Cardiac muscle cell (in vitro differentiated cells and primary cell): ENCODE data around the gene CPHXL. TPM values are rescaled to one million over a fixed set of nuclear protein-coding genes. Genes with fewer than 3 reads are reported as not detected.

Experiments used
- DNase-seq, 2 donors: peaks; one replicate each; pipeline versions ENCODE4 v3.0.0 to v3.0.0-alpha.2; 2010 to 2017; ENCODE audit warnings: low read depth in 1 of 2, low spot score in 1 of 2
- H3K27ac ChIP-seq: fragments of 200-600 bp; sonication (generic); 2 replicates; pipeline ENCODE4 v1.5.1; 2016
- H3K27me3 ChIP-seq: fragments of 200-600 bp; sonication (generic); 2 replicates; pipeline ENCODE4 v1.6.0; 2016; ENCODE audit warnings: control low read depth
- H3K36me3 ChIP-seq: fragments of 200-600 bp; sonication (generic); 2 replicates; pipeline ENCODE4 v1.5.1; 2016; ENCODE audit warnings: control low read depth
- H3K4me1 ChIP-seq: fragments of 200-600 bp; sonication (generic); 2 replicates; pipeline ENCODE4 v1.8.1; 2017; ENCODE audit warnings: low read depth, mild to moderate bottlenecking, mixed run types
- H3K4me3 ChIP-seq: fragments of 200-600 bp; sonication (generic); 2 replicates; pipeline ENCODE4 v1.5.1; 2016; ENCODE audit warnings: mild to moderate bottlenecking
- H3K9me3 ChIP-seq: fragments of 200-600 bp; sonication (generic); 2 replicates; pipeline ENCODE4 v1.5.1; 2017; ENCODE audit warnings: low read depth, mild to moderate bottlenecking, control low read depth
- CTCF ChIP-seq: IDR thresholded peaks from 2 replicates; pipeline ENCODE4 v1.5.1; 2012; ENCODE audit warnings: low read depth, mild to moderate bottlenecking, low read length
- polyA plus RNA-seq: library from polyadenylated mRNA; unstranded; fragments of >200 nt; fragmentation: Nextera tagmentation; extraction: Ambion mirVana; gene quantifications from 2 replicates; pipeline ENCODE4 v1.2.1, GENCODE V29; 2016
- total RNA-seq: library from RNA; depleted of rRNA; stranded (reverse); fragments of >200 nt; gene quantifications from 2 replicates; pipeline ENCODE4 v1.2.3, GENCODE V29; 2016

CPHXL gene
- total and polyA plus RNA-seq, 2 experiments from 2014 or later, result not detected

- no peak for TF ChIP-seq CTCF
- H3K4me1 ChIP-seq, result no peaks in the 10 kb centered on the region
- H3K27me3 ChIP-seq, result no peaks in the 10 kb centered on the region
- no peak overlapping the region for H3K27ac ChIP-seq
- no peak for DNase-seq
- no peaks in the 10 kb centered on the region for H3K9me3 ChIP-seq
- no peaks in the 10 kb centered on the region for H3K36me3 ChIP-seq
- no peak overlapping the region for H3K4me3 ChIP-seq
Measured at GRCh38 chr16:75702242-75702641, 24.0 kb downstream of the CPHXL start.

- DNase-seq, result no peak
- TF ChIP-seq CTCF, result no peak
Measured at GRCh38 chr16:75701361-75701760, 24.9 kb downstream of the CPHXL start, which contains the start of gene DUXB. Gene DUXB (minus strand): TSS chr16:75701461. CDS start chr16:75701418, 43 bp downstream.

GRCh38 chr16:75697571-75697970, 28.7 kb downstream of the CPHXL start:
- Histone ChIP-seq H3K27ac (no peak overlapping the region), H3K9me3 (no peaks in the 10 kb centered on the region), H3K27me3 (no peaks in the 10 kb centered on the region), H3K4me3 (no peak overlapping the region), H3K36me3 (no peaks in the 10 kb centered on the region), H3K4me1 (no peaks in the 10 kb centered on the region)
- TF ChIP-seq CTCF, result no peak
- no peak for DNase-seq

More at GRCh38 chr16:75701361-75701760, 24.9 kb downstream of the CPHXL start, which contains the start of gene DUXB:
- Histone ChIP-seq H3K9me3 (no peaks in the 10 kb centered on the region), H3K27ac (no peak within 1 kb of the TSS), H3K36me3 (no peaks in the 10 kb centered on the region), H3K4me3 (no peak within 1 kb of the TSS), H3K27me3 (no peaks in the 10 kb centered on the region), H3K4me1 (no peaks in the 10 kb centered on the region)

GRCh38 chr16:75695708-75696107, 30.6 kb downstream of the CPHXL start:
- peak; percentile 7 for TF ChIP-seq CTCF
- DNase-seq, result no peak
- Histone ChIP-seq H3K27ac (no peak overlapping the region), H3K36me3 (no peaks in the 10 kb centered on the region), H3K9me3 (no peaks in the 10 kb centered on the region), H3K4me1 (no peaks in the 10 kb centered on the region), H3K4me3 (no peak overlapping the region), H3K27me3 (no peaks in the 10 kb centered on the region)

- no peak for TF ChIP-seq CTCF
- no peak overlapping the region for H3K27ac ChIP-seq
- H3K9me3 ChIP-seq, result no peaks in the 10 kb centered on the region
- H3K4me3 ChIP-seq, result no peak overlapping the region
- DNase-seq, result no peak
- no peaks in the 10 kb centered on the region for H3K36me3 ChIP-seq
- no peaks in the 10 kb centered on the region for H3K4me1 ChIP-seq
- H3K27me3 ChIP-seq, result no peaks in the 10 kb centered on the region
Measured at GRCh38 chr16:75687361-75687760, 38.9 kb downstream of the CPHXL start.

- Histone ChIP-seq H3K27ac (no peak overlapping the region), H3K36me3 (no peaks in the 10 kb centered on the region), H3K4me3 (no peak overlapping the region), H3K4me1 (peaks cover 1% of the 10 kb centered on the region), H3K27me3 (no peaks in the 10 kb centered on the region), H3K9me3 (no peaks in the 10 kb centered on the region)
- no peak for TF ChIP-seq CTCF
- no peak for DNase-seq
Measured at GRCh38 chr16:75682308-75682707, 44.0 kb downstream of the CPHXL start.
